HepG2 (cell line): ENCODE results near the gene TMUB1. TPM values are rescaled to one million over a fixed set of nuclear protein-coding genes. Genes with fewer than 3 reads are reported as not detected.

Experiments
- FUBP1 ChIP-seq: sonication (generic); formaldehyde crosslinking; IDR thresholded peaks from 2 replicates; pipeline ENCODE4 v1.5.1; 2020; ENCODE audit warnings: missing genetic modification reagents, mild to moderate bottlenecking, borderline replicate concordance
- HIC2 ChIP-seq: sonication (generic); formaldehyde crosslinking; IDR thresholded peaks from 2 replicates; pipeline ENCODE4 v1.9.0; 2022; ENCODE audit warnings: low read depth, missing genetic modification reagents
- HOXA9 ChIP-seq: sonication (generic); formaldehyde crosslinking; IDR thresholded peaks from 2 replicates; pipeline ENCODE4 v1.8.1; 2022; ENCODE audit warnings: missing genetic modification reagents, mild to moderate bottlenecking, moderate library complexity, borderline replicate concordance
- IKZF4 ChIP-seq: sonication (generic); formaldehyde crosslinking; IDR thresholded peaks from 2 replicates; pipeline ENCODE4 v1.5.1; 2020; ENCODE audit warnings: borderline replicate concordance, mild to moderate bottlenecking, low read depth, missing genetic modification reagents; ENCODE audit errors: not compliant biosample characterization
- TCF7 ChIP-seq: sonication (generic); IDR thresholded peaks from 2 replicates; pipeline ENCODE4 v1.6.1; 2016; ENCODE audit warnings: antibody characterized with exemption, low read depth
- XRCC5 ChIP-seq: fragments of 200-400 bp; formaldehyde crosslinking; optimal IDR thresholded peaks from 2 replicates; pipeline ENCODE3; 2017; ENCODE audit warnings: mild to moderate bottlenecking, low read length
- ZBTB25 ChIP-seq: IDR thresholded peaks from 2 replicates; pipeline ENCODE4 v1.6.1; 2018; ENCODE audit warnings: missing genetic modification reagents
- ZNF124 ChIP-seq: sonication (generic); formaldehyde crosslinking; IDR thresholded peaks from 2 replicates; pipeline ENCODE4 v1.4.0; 2020; ENCODE audit warnings: missing genetic modification reagents
- ZNF232 ChIP-seq: sonication (generic); formaldehyde crosslinking; IDR thresholded peaks from 2 replicates; pipeline ENCODE4 v1.4.0; 2020; ENCODE audit warnings: missing genetic modification reagents, borderline replicate concordance
- ZNF337 ChIP-seq: sonication (generic); formaldehyde crosslinking; IDR thresholded peaks from 2 replicates; pipeline ENCODE4 v1.5.1; 2020; ENCODE audit warnings: missing genetic modification reagents, low read depth, mild to moderate bottlenecking, borderline replicate concordance
- ZNF362 ChIP-seq: sonication (generic); formaldehyde crosslinking; IDR thresholded peaks from 2 replicates; pipeline ENCODE4 v1.4.0; 2020; ENCODE audit warnings: missing genetic modification reagents, mild to moderate bottlenecking, borderline replicate concordance
- ZNF430 ChIP-seq: sonication (generic); formaldehyde crosslinking; IDR thresholded peaks from 2 replicates; pipeline ENCODE4 v1.9.0; 2021; ENCODE audit warnings: mild to moderate bottlenecking, missing genetic modification reagents
- ZNF432 ChIP-seq: sonication (generic); formaldehyde crosslinking; IDR thresholded peaks from 2 replicates; pipeline ENCODE4 v1.5.0; 2020; ENCODE audit warnings: missing genetic modification reagents, mild to moderate bottlenecking, borderline replicate concordance
- ZNF446 ChIP-seq: sonication (generic); formaldehyde crosslinking; IDR thresholded peaks from 2 replicates; pipeline ENCODE4 v1.5.0; 2020; ENCODE audit warnings: mild to moderate bottlenecking, missing genetic modification reagents
- ZNF609 ChIP-seq: sonication (generic); formaldehyde crosslinking; IDR thresholded peaks from 2 replicates; pipeline ENCODE4 v1.4.0; 2020; ENCODE audit warnings: mild to moderate bottlenecking, missing genetic modification reagents, borderline replicate concordance
- ZNF781 ChIP-seq: sonication (generic); formaldehyde crosslinking; IDR thresholded peaks from 2 replicates; pipeline ENCODE4 v1.5.1; 2020; ENCODE audit warnings: borderline replicate concordance, mild to moderate bottlenecking, missing genetic modification reagents; ENCODE audit errors: not compliant biosample characterization
- ZSCAN29 ChIP-seq: sonication (generic); formaldehyde crosslinking; conservative IDR thresholded peaks from 2 replicates; pipeline ENCODE4 v1.4.0; 2020; ENCODE audit warnings: mild to moderate bottlenecking, missing genetic modification reagents
- polyA plus RNA-seq, 8 experiments: library from polyadenylated mRNA; depleted of rRNA in 3 of 8; stranded (reverse) in 7 of 8; unstranded in 1 of 8; fragments of >200 nt; fragmentation: Illumina TruSeq in 4 of 8; extraction: Trizol in 4 of 8; gene quantifications; 2 replicates each; pipeline versions ENCODE4 v1.2.1 to v1.2.3, GENCODE V29; 2011 to 2016; ENCODE audit warnings: low read depth in 4 of 8, missing spikeins in 1 of 8, mixed read lengths in 1 of 8; ENCODE audit not compliant: insufficient read depth in 1 of 8
- total RNA-seq, 5 experiments: library from RNA; depleted of rRNA; stranded (reverse); fragments of >200 nt; fragmentation: Illumina TruSeq; extraction: Trizol; gene quantifications; 2 replicates each; pipeline ENCODE4 v1.2.3, GENCODE V29; 2016; ENCODE audit warnings: low read depth in 1 of 5

The TMUB1 gene
- total and polyA plus RNA-seq, 2 of the 13 experiments (the other 11 are each of a cell fraction or from before 2014, with no cell fraction given) = 44.8 to 51.6 TPM

GRCh38 chr7:151083071-151083823 is at the start of gene TMUB1 (continued):
- TF ChIP-seq HIC2 (CRISPR knock-in tag) = no peak
- TF ChIP-seq ZNF124 (CRISPR knock-in tag) = no peak
- no peak for TF ChIP-seq ZNF337
- TF ChIP-seq ZBTB25 = peak; percentile 59; the same call in 1 of the 2 replicates
- peak; percentile 29; the same call in 1 of the 2 replicates for TF ChIP-seq HOXA9
- TF ChIP-seq ZNF362 (CRISPR knock-in tag) = no peak
- no peak for TF ChIP-seq TCF7
- no peak for TF ChIP-seq FUBP1
- no peak for TF ChIP-seq ZNF609 (CRISPR knock-in tag)
- no peak for TF ChIP-seq ZNF446 (CRISPR knock-in tag)
- peak; percentile 51 for TF ChIP-seq IKZF4
- TF ChIP-seq ZNF432 (CRISPR knock-in tag) = no peak
- TF ChIP-seq ZNF430 = 0 out of 2 replicates have a peak, but pooled peaks have one; percentile 43
- no peak for TF ChIP-seq ZNF781 (CRISPR knock-in tag)
- peak; percentile 63; the same call in 1 of the 2 replicates for TF ChIP-seq ZNF232 (CRISPR knock-in tag)
- TF ChIP-seq XRCC5 = peak; percentile 17
- TF ChIP-seq ZSCAN29 (CRISPR knock-in tag) = no peak
